WTC11 (cell line): ENCODE results near the gene DHX57. TPM values are rescaled to one million over a fixed set of nuclear protein-coding genes. Genes with fewer than 3 reads are reported as not detected.

Experiments
- ATAC-seq: fragments of 200-7000 bp; cut with Tn5 transposase; 2 replicates; pipeline ENCODE4 v1.10.0; 2021; ENCODE audit warnings: mild to moderate bottlenecking, moderate library complexity
- CTCF ChIA-PET: fragments of 300-600 bp; sonication (Branson Sonifier 250); formaldehyde crosslinking; loops from one replicate; lab custom pipeline; 2021; ENCODE audit warnings: antibody characterized with exemption; lab: Charles Lee
- POLR2A ChIA-PET: fragments of 350-600 bp; sonication (Branson Sonifier 250); formaldehyde crosslinking; loops from one replicate; lab custom pipeline; 2021; ENCODE audit warnings: antibody characterized with exemption; lab: Charles Lee
- DNase-seq: peaks from one replicate; pipeline ENCODE4 v3.0.0; 2021; ENCODE audit warnings: low spot score
- H3K27ac Mint-ChIP-seq: 2 replicates; pipeline ENCODE4 v1.8.0; 2021; ENCODE audit warnings: mixed read lengths
- H3K27me3 Mint-ChIP-seq: 2 replicates; pipeline ENCODE4 v1.8.0; 2021; ENCODE audit warnings: low read depth, mild to moderate bottlenecking, moderate library complexity, mixed read lengths
- H3K36me3 Mint-ChIP-seq: 2 replicates; pipeline ENCODE4 v1.8.0; 2021; ENCODE audit warnings: mixed read lengths
- H3K4me1 Mint-ChIP-seq: 2 replicates; pipeline ENCODE4 v1.8.0; 2022; ENCODE audit warnings: mixed read lengths
- H3K4me3 Mint-ChIP-seq: 2 replicates; pipeline ENCODE4 v1.8.0; 2021; ENCODE audit warnings: mild to moderate bottlenecking, moderate library complexity, mixed read lengths
- H3K9me3 Mint-ChIP-seq: 2 replicates; pipeline ENCODE4 v1.8.0; 2021; ENCODE audit warnings: mixed read lengths
- ELF4 ChIP-seq: sonication (generic); formaldehyde crosslinking; IDR thresholded peaks from 2 replicates; pipeline ENCODE4 v1.8.1; 2022; ENCODE audit warnings: low read depth, mild to moderate bottlenecking, moderate library complexity, missing genetic modification reagents
- ERG ChIP-seq: fragments of 250-450 bp; sonication (Bioruptor Pico); IDR thresholded peaks from 2 replicates; pipeline ENCODE4 v1.8.0; 2021; ENCODE audit warnings: mild to moderate bottlenecking
- FOXK1 ChIP-seq: sonication (generic); formaldehyde crosslinking; IDR thresholded peaks from 2 replicates; pipeline ENCODE4 v1.8.0; 2022; ENCODE audit warnings: mild to moderate bottlenecking, moderate library complexity, missing genetic modification reagents
- GRHL2 ChIP-seq: fragments of 250-450 bp; sonication (Bioruptor Pico); IDR thresholded peaks from 2 replicates; pipeline ENCODE4 v1.8.0; 2022; ENCODE audit warnings: mild to moderate bottlenecking, moderate library complexity; ENCODE audit not compliant: insufficient replicate concordance, severe bottlenecking
- JAZF1 ChIP-seq: fragments of 250-450 bp; sonication (Bioruptor Pico); IDR thresholded peaks from 2 replicates; pipeline ENCODE4 v1.9.0; 2021; ENCODE audit warnings: moderate library complexity, mild to moderate bottlenecking, inconsistent platforms
- MXD4 ChIP-seq: fragments of 250-450 bp; sonication (Bioruptor Pico); IDR thresholded peaks from 2 replicates; pipeline ENCODE4 v1.8.0; 2021; ENCODE audit warnings: mild to moderate bottlenecking, moderate library complexity, borderline replicate concordance
- NFATC4 ChIP-seq: fragments of 250-450 bp; sonication (Bioruptor Pico); IDR thresholded peaks from 2 replicates; pipeline ENCODE4 v1.9.0; 2021; ENCODE audit warnings: mild to moderate bottlenecking
- TCF7 ChIP-seq: sonication (generic); formaldehyde crosslinking; IDR thresholded peaks from 2 replicates; pipeline ENCODE4 v1.8.0; 2022; ENCODE audit warnings: mild to moderate bottlenecking, low read depth, missing genetic modification reagents, moderate library complexity
- TEAD4 ChIP-seq: sonication (generic); formaldehyde crosslinking; IDR thresholded peaks from 2 replicates; pipeline ENCODE4 v1.8.0; 2022; ENCODE audit warnings: mild to moderate bottlenecking, missing genetic modification reagents
- TP53 ChIP-seq: sonication (generic); formaldehyde crosslinking; IDR thresholded peaks from 2 replicates; pipeline ENCODE4 v1.8.1; 2023; ENCODE audit warnings: mild to moderate bottlenecking, missing genetic modification reagents
- USF2 ChIP-seq: sonication (generic); formaldehyde crosslinking; IDR thresholded peaks from 2 replicates; pipeline ENCODE4 v1.8.1; 2023; ENCODE audit warnings: mild to moderate bottlenecking, missing genetic modification reagents, moderate library complexity
- ZNF121 ChIP-seq: sonication (generic); formaldehyde crosslinking; IDR thresholded peaks from 2 replicates; pipeline ENCODE4 v1.8.0; 2023; ENCODE audit warnings: missing genetic modification reagents
- ZNF396 ChIP-seq: fragments of 250-450 bp; sonication (Bioruptor Pico); IDR thresholded peaks from 2 replicates; pipeline ENCODE4 v1.8.0; 2021; ENCODE audit warnings: mild to moderate bottlenecking, moderate library complexity, borderline replicate concordance
- ZNF423 ChIP-seq: fragments of 250-450 bp; sonication (Bioruptor Pico); IDR thresholded peaks from 2 replicates; pipeline ENCODE4 v2.1.2; 2022; ENCODE audit warnings: mild to moderate bottlenecking, moderate library complexity
- ZNF671 ChIP-seq: fragments of 250-450 bp; sonication (Bioruptor Pico); IDR thresholded peaks from 2 replicates; pipeline ENCODE4 v1.8.0; 2021; ENCODE audit warnings: mild to moderate bottlenecking
- total RNA-seq: library from RNA; stranded (reverse); gene quantifications from 3 replicates; pipeline ENCODE4 v1.2.3, GENCODE V29; 2021
- TF ChIP-seq, protein P1 (sequence below): sonication (generic); formaldehyde crosslinking; IDR thresholded peaks from 2 replicates; pipeline ENCODE4 v1.8.0; 2022; ENCODE audit warnings: mild to moderate bottlenecking, missing genetic modification reagents
- TF ChIP-seq, protein P2 (sequence below): sonication (generic); formaldehyde crosslinking; IDR thresholded peaks from 2 replicates; pipeline ENCODE4 v1.8.0; 2023; ENCODE audit warnings: missing genetic modification reagents, mild to moderate bottlenecking, borderline replicate concordance
- TF ChIP-seq, protein P3 (sequence below): sonication (generic); formaldehyde crosslinking; conservative IDR thresholded peaks from 2 replicates; pipeline ENCODE4 v1.8.1; 2022; ENCODE audit warnings: mild to moderate bottlenecking, missing genetic modification reagents
- TF ChIP-seq, protein P4 (sequence below): sonication (generic); formaldehyde crosslinking; conservative IDR thresholded peaks from 2 replicates; pipeline ENCODE4 v1.8.1; 2023; ENCODE audit warnings: mild to moderate bottlenecking, low read depth, missing genetic modification reagents, moderate library complexity

Gene DHX57
- total RNA-seq, 1 experiment from 2014 or later, result 30.3 TPM

GRCh38 chr2:38900726-38901125 lies 25.0 kb upstream of the DHX57 start:
- DNase-seq (no peak), ATAC-seq (no peak)
- CTCF ChIA-PET, result interaction anchor here (1.1 to 3.1 kb wide), 3 partner anchors 25 to 47 kb away, joined by 3 to 10 read pairs (median 4); no protein-coding TSS in a partner anchor
- Mint-ChIP-seq H3K27ac (no peak overlapping the region), H3K9me3 (no peaks in the 10 kb centered on the region), H3K4me1 (no peaks in the 10 kb centered on the region), H3K36me3 (no peaks in the 10 kb centered on the region), H3K4me3 (no peak overlapping the region), H3K27me3 (no peaks in the 10 kb centered on the region)
- POLR2A ChIA-PET, result interaction anchor here (0.6 kb wide), 1 partner anchor 14 kb away, joined by 8 read pairs; no protein-coding TSS in a partner anchor
- TF ChIP-seq TP53 (CRISPR knock-in tag) (no peak), NFATC4 (CRISPR knock-in tag) (no peak), ERG (no peak), ZNF671 (CRISPR knock-in tag) (no peak)
- TF ChIP-seq, protein P1, sequence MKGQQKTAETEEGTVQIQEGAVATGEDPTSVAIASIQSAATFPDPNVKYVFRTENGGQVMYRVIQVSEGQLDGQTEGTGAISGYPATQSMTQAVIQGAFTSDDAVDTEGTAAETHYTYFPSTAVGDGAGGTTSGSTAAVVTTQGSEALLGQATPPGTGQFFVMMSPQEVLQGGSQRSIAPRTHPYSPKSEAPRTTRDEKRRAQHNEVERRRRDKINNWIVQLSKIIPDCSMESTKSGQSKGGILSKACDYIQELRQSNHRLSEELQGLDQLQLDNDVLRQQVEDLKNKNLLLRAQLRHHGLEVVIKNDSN, result no peak

DNA sequence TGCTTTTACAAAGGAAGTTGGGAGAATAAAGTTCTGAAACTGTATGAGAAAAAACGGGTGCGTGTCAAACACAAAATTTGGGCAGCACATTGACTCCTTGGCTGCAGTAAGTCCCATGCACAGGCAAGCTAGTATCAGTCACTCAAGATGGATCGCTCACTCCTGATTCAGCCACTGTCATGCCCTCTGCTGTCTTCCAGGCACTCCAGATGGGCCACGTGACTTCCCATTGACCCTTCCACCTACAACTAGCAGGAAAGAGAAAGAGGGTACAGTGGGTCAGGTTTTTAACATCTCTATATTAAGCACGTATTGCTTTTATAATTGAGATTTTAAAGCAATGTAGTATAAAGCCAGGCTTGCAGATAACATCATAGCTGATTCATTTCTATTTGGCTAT lies 22.5 kb upstream of the DHX57 start:
- ATAC-seq, result peak; percentile 59; the same call in 1 of the 2 replicates
- no peaks in the 10 kb centered on the region for H3K27me3 Mint-ChIP-seq
- H3K9me3 Mint-ChIP-seq, result no peaks in the 10 kb centered on the region
- H3K27ac Mint-ChIP-seq, result no peak overlapping the region
- no peaks in the 10 kb centered on the region for H3K36me3 Mint-ChIP-seq
- ChIA-PET POLR2A (no interaction called here), CTCF (no interaction called here)
- no peaks in the 10 kb centered on the region for H3K4me1 Mint-ChIP-seq
- no peak for DNase-seq
- no peak overlapping the region for H3K4me3 Mint-ChIP-seq
- TF ChIP-seq, protein P2, sequence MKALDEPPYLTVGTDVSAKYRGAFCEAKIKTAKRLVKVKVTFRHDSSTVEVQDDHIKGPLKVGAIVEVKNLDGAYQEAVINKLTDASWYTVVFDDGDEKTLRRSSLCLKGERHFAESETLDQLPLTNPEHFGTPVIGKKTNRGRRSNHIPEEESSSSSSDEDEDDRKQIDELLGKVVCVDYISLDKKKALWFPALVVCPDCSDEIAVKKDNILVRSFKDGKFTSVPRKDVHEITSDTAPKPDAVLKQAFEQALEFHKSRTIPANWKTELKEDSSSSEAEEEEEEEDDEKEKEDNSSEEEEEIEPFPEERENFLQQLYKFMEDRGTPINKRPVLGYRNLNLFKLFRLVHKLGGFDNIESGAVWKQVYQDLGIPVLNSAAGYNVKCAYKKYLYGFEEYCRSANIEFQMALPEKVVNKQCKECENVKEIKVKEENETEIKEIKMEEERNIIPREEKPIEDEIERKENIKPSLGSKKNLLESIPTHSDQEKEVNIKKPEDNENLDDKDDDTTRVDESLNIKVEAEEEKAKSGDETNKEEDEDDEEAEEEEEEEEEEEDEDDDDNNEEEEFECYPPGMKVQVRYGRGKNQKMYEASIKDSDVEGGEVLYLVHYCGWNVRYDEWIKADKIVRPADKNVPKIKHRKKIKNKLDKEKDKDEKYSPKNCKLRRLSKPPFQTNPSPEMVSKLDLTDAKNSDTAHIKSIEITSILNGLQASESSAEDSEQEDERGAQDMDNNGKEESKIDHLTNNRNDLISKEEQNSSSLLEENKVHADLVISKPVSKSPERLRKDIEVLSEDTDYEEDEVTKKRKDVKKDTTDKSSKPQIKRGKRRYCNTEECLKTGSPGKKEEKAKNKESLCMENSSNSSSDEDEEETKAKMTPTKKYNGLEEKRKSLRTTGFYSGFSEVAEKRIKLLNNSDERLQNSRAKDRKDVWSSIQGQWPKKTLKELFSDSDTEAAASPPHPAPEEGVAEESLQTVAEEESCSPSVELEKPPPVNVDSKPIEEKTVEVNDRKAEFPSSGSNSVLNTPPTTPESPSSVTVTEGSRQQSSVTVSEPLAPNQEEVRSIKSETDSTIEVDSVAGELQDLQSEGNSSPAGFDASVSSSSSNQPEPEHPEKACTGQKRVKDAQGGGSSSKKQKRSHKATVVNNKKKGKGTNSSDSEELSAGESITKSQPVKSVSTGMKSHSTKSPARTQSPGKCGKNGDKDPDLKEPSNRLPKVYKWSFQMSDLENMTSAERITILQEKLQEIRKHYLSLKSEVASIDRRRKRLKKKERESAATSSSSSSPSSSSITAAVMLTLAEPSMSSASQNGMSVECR (CRISPR knock-in tag), result no peak
- TF ChIP-seq USF2 (CRISPR knock-in tag), result peak; percentile 76
- no peak for TF ChIP-seq TEAD4 (CRISPR knock-in tag)
- TF ChIP-seq ZNF396, result no peak
- TF ChIP-seq, protein P1, result peak; percentile 55; the same call in 1 of the 2 replicates
- TF ChIP-seq ERG, result no peak

DNA sequence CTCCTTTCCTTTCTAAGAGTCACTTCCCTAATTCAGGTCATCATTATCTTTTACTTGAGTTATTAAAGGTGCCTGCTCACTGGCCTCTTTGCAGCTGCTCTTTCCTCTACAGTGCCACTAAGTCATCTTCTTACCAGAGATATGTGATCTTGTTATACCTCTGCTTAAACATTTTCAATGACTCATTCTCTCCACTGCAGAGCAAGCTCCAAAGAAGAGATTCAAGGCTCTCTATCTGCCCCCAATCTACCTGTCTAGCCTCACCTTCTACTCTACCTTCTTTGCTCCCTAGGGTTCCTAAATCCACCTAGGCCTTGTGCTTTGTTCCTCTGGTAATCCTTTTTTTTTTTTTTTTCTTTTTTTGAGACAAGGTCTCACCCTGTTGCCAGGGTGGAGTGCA lies 17.1 kb upstream of the DHX57 start:
- H3K27me3 Mint-ChIP-seq, result no peaks in the 10 kb centered on the region; the same call in 1 of the 2 replicates
- DNase-seq (no peak), ATAC-seq (no peak)
- no peak overlapping the region for H3K4me3 Mint-ChIP-seq
- no peaks in the 10 kb centered on the region for H3K36me3 Mint-ChIP-seq
- 0 out of 2 replicates have a peak, but pooled peaks cover 3% of the 10 kb centered on the region for H3K4me1 Mint-ChIP-seq
- H3K9me3 Mint-ChIP-seq, result no peaks in the 10 kb centered on the region
- no peak overlapping the region for H3K27ac Mint-ChIP-seq
- CTCF ChIA-PET, result interaction anchor here (0.7 kb wide), 1 partner anchor 55 kb away, joined by 3 read pairs; no protein-coding TSS in a partner anchor
- POLR2A ChIA-PET, result interaction anchor here (0.7 kb wide), 1 partner anchor 135 kb away, joined by 5 read pairs; no protein-coding TSS in a partner anchor
- TF ChIP-seq TCF7 (CRISPR knock-in tag) (no peak), ELF4 (CRISPR knock-in tag) (no peak), ZNF396 (no peak), ZNF423 (no peak), GRHL2 (CRISPR knock-in tag) (no peak), ZNF121 (CRISPR knock-in tag) (no peak), MXD4 (CRISPR knock-in tag) (no peak), FOXK1 (CRISPR knock-in tag) (no peak), JAZF1 (CRISPR knock-in tag) (no peak)
- TF ChIP-seq, protein P3, sequence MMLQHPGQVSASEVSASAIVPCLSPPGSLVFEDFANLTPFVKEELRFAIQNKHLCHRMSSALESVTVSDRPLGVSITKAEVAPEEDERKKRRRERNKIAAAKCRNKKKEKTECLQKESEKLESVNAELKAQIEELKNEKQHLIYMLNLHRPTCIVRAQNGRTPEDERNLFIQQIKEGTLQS (CRISPR knock-in tag), result no peak
- TF ChIP-seq, protein P4, sequence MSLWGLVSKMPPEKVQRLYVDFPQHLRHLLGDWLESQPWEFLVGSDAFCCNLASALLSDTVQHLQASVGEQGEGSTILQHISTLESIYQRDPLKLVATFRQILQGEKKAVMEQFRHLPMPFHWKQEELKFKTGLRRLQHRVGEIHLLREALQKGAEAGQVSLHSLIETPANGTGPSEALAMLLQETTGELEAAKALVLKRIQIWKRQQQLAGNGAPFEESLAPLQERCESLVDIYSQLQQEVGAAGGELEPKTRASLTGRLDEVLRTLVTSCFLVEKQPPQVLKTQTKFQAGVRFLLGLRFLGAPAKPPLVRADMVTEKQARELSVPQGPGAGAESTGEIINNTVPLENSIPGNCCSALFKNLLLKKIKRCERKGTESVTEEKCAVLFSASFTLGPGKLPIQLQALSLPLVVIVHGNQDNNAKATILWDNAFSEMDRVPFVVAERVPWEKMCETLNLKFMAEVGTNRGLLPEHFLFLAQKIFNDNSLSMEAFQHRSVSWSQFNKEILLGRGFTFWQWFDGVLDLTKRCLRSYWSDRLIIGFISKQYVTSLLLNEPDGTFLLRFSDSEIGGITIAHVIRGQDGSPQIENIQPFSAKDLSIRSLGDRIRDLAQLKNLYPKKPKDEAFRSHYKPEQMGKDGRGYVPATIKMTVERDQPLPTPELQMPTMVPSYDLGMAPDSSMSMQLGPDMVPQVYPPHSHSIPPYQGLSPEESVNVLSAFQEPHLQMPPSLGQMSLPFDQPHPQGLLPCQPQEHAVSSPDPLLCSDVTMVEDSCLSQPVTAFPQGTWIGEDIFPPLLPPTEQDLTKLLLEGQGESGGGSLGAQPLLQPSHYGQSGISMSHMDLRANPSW (CRISPR knock-in tag), result no peak
